A673 (cell line): Measurements from ENCODE around the gene GNAQ. TPM values are rescaled to one million over a fixed set of nuclear protein-coding genes. Genes with fewer than 3 reads are reported as not detected.
A peak's percentile ranks its signal among the peaks of the same experiment; 100 is the strongest.

Source experiments
- BruUV-seq: library from RNA; stranded (reverse); fragments of 400-500 nt; replicated peaks from 2 replicates; lab custom pipeline; 2021; lab: Mats Ljungman, UMichigan
- CTCF ChIA-PET: fragments of 300-600 bp; sonication (Branson Sonifier 250); formaldehyde crosslinking; loops from one replicate; lab custom pipeline; 2022; ENCODE audit warnings: antibody characterized with exemption; lab: Charles Lee
- POLR2A ChIA-PET: fragments of 300-600 bp; sonication (Branson Sonifier 250); formaldehyde crosslinking; loops from one replicate; lab custom pipeline; 2022; ENCODE audit warnings: antibody characterized with exemption; ENCODE audit not compliant: low non-redundant PET; lab: Charles Lee
- DNase-seq: peaks from one replicate; pipeline ENCODE4 v3.0.0-alpha.2; 2015; ENCODE audit warnings: low spot score
- H3K27ac ChIP-seq: fragments of 200-600 bp; sonication (generic); 2 replicates; pipeline ENCODE4 v1.5.1; 2016; ENCODE audit warnings: mixed run types, low read depth, mild to moderate bottlenecking, mixed read lengths, antibody characterized with exemption, low read length; ENCODE audit not compliant: poor library complexity, severe bottlenecking
- H3K27me3 ChIP-seq: fragments of 200-600 bp; sonication (generic); replicated peaks from 2 replicates; pipeline ENCODE4 v1.6.1; 2017; ENCODE audit warnings: mixed run types, low read depth, mild to moderate bottlenecking, mixed read lengths, antibody characterized with exemption, low read length; ENCODE audit not compliant: insufficient read depth, poor library complexity
- H3K36me3 ChIP-seq: fragments of 200-600 bp; sonication (generic); 2 replicates; pipeline ENCODE4 v1.6.1; 2016; ENCODE audit warnings: mixed run types, mild to moderate bottlenecking, mixed read lengths, antibody characterized with exemption, low read length; ENCODE audit not compliant: insufficient read depth, poor library complexity, severe bottlenecking
- H3K4me1 ChIP-seq: fragments of 200-600 bp; sonication (generic); 2 replicates; pipeline ENCODE4 v1.6.1; 2017; ENCODE audit warnings: mixed run types, mild to moderate bottlenecking, mixed read lengths, antibody characterized with exemption, low read length; ENCODE audit not compliant: insufficient read depth, poor library complexity, severe bottlenecking
- H3K4me3 ChIP-seq: fragments of 200-600 bp; sonication (generic); 2 replicates; pipeline ENCODE4 v1.5.1; 2016; ENCODE audit warnings: low read depth, mixed run types, mild to moderate bottlenecking, mixed read lengths, low read length; ENCODE audit not compliant: poor library complexity, severe bottlenecking
- H3K9me3 ChIP-seq: fragments of 200-600 bp; sonication (generic); 2 replicates; pipeline ENCODE4 v1.6.1; 2016; ENCODE audit warnings: mixed run types, low read depth, mild to moderate bottlenecking, mixed read lengths, antibody characterized with exemption, low read length; ENCODE audit not compliant: poor library complexity, severe bottlenecking
- EZH2 ChIP-seq: fragments of 200-600 bp; sonication (generic); IDR thresholded peaks from 2 replicates; pipeline ENCODE4 v1.6.1; 2017; ENCODE audit warnings: borderline replicate concordance, low read depth, mild to moderate bottlenecking, mixed read lengths, antibody characterized with exemption, low read length; ENCODE audit not compliant: poor library complexity, severe bottlenecking
- intact Hi-C: fragments of 100-400 bp; cut with micrococcal nuclease; formaldehyde crosslinking; loops from one replicate; pipeline ENCODE4 v1.10.0; 2022; ENCODE audit not compliant: unreplicated experiment
- total RNA-seq: library from RNA; stranded (reverse); gene quantifications from 2 replicates; pipeline ENCODE4 v1.2.3, GENCODE V29; 2021
- TF ChIP-seq, protein P1 (sequence below): fragments of 300-800, 200-600 bp; sonication (generic); conservative IDR thresholded peaks from 2 replicates; pipeline ENCODE4 v1.5.1; 2017; ENCODE audit warnings: low read depth, mild to moderate bottlenecking, antibody characterized with exemption, low read length, moderate library complexity, mixed read lengths

The GNAQ gene
- total RNA-seq, 1 experiment from 2014 or later = 69.9 TPM

DNA sequence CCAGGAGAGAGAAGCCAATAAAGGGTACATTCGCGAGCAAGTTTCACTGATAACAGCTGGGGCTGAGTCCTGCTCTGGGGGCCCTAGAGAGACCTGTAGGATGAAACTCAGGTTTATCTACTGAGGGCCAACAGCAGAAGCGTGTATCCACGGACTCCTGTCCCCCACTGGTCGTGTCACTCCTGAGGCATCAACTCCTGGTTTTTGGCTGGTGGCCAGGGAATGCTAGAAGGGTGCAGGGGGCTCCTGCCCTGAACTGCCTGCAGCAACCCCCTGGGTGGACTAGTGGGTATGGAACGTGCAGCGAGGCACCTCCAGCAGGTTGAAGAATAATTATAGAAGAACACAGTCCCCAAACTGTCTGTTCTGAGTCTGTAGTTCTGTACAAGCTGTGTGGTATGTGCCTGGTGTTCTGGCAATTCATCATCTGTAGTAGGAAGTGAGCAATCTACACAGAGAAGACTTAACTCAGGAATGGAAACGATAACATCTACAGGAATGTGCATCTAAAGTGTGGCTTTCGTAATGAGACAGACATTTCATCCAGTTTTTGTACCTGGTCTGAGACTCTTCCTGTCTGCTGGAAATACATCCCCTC, 319.0 kb downstream of the GNAQ start:
- ChIA-PET POLR2A (no interaction called here), CTCF (no interaction called here)
- BruUV-seq = no TSS peak
- no peaks in the 10 kb centered on the region for H3K27me3 ChIP-seq
- peaks cover 30% of the 10 kb centered on the region for H3K4me1 ChIP-seq
- H3K4me3 ChIP-seq = no peak overlapping the region
- intact Hi-C loops = no loop called here
- TF ChIP-seq, protein P1, sequence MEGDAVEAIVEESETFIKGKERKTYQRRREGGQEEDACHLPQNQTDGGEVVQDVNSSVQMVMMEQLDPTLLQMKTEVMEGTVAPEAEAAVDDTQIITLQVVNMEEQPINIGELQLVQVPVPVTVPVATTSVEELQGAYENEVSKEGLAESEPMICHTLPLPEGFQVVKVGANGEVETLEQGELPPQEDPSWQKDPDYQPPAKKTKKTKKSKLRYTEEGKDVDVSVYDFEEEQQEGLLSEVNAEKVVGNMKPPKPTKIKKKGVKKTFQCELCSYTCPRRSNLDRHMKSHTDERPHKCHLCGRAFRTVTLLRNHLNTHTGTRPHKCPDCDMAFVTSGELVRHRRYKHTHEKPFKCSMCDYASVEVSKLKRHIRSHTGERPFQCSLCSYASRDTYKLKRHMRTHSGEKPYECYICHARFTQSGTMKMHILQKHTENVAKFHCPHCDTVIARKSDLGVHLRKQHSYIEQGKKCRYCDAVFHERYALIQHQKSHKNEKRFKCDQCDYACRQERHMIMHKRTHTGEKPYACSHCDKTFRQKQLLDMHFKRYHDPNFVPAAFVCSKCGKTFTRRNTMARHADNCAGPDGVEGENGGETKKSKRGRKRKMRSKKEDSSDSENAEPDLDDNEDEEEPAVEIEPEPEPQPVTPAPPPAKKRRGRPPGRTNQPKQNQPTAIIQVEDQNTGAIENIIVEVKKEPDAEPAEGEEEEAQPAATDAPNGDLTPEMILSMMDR = no peak
- TF ChIP-seq EZH2 = no peak
- peak; percentile 26 for DNase-seq
- no peak overlapping the region for H3K27ac ChIP-seq
- peaks cover 4% of the 10 kb centered on the region for H3K36me3 ChIP-seq
- H3K9me3 ChIP-seq = peaks cover 6% of the 10 kb centered on the region

- no peaks in the 10 kb centered on the region for H3K27me3 ChIP-seq
- ChIA-PET CTCF (no interaction called here), POLR2A (no interaction called here)
- no peak overlapping the region for H3K4me3 ChIP-seq
- no peak for TF ChIP-seq EZH2
- TF ChIP-seq, protein P1 = no peak
- intact Hi-C loops = no loop called here
- H3K4me1 ChIP-seq = peaks cover 23% of the 10 kb centered on the region
- H3K9me3 ChIP-seq = peaks cover 6% of the 10 kb centered on the region
- no TSS peak for BruUV-seq
- H3K27ac ChIP-seq = no peak overlapping the region
- DNase-seq = peak; percentile 39
- H3K36me3 ChIP-seq = peaks cover 4% of the 10 kb centered on the region
These were observed 320.5 kb downstream of the GNAQ start for GRCh38 chr9:77710965-77711648.

DNA sequence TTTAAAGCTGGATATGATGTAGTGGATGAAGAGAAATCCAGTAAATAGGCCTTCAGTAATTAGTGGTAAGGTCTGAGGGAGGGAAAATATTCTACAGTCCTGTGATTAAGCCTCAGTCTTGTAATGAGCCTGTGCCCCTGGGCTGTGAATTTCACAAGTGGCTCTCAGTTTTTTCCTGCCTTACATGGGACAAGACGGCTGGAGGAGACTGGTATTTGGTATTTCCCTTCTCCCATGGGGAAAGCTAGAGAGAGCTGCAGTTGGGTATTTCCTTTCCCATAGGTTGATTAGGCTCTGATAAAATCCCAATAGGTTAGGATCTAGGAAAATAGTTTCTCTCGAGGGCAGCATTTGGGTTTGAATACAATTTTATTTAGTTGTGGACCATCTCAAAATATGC, 321.3 kb downstream of the GNAQ start:
- H3K4me3 ChIP-seq = no peak overlapping the region
- H3K9me3 ChIP-seq = peaks cover 6% of the 10 kb centered on the region
- H3K27ac ChIP-seq = no peak overlapping the region
- DNase-seq = peak; percentile 19
- H3K4me1 ChIP-seq = peaks cover 23% of the 10 kb centered on the region
- ChIA-PET CTCF (no interaction called here), POLR2A (interaction anchor here (0.6 kb wide), 1 partner anchor 587 kb away, joined by 7 read pairs; the partner anchor contains the start of gene PSAT1)
- intact Hi-C loops = no loop called here
- BruUV-seq = no TSS peak
- peaks cover 4% of the 10 kb centered on the region for H3K36me3 ChIP-seq
- no peak for TF ChIP-seq EZH2
- TF ChIP-seq, protein P1 = no peak
- H3K27me3 ChIP-seq = no peaks in the 10 kb centered on the region
